Measurements from ENCODE around the gene KRTAP13-3. TPM values are rescaled to one million over a fixed set of nuclear protein-coding genes. Genes with fewer than 3 reads are reported as not detected.

The KRTAP13-3 gene, protein sequence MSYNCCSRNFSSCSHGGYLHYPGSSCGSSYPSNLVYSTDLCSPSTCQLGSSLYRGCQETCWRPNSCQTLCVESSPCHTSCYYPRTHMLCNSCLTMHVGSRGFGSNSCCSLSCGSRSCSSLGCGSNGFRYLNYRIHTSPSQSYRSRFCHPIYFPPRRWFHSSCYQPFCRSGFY
- total RNA-seq = not detected in 2 replicates

GRCh38 chr21:30425826-30426225 is at the start of gene KRTAP13-3:
Gene KRTAP13-3, minus strand, starts transcription at chr21:30425926. Its CDS starts 14 bp downstream, at chr21:30425912.

DNA sequence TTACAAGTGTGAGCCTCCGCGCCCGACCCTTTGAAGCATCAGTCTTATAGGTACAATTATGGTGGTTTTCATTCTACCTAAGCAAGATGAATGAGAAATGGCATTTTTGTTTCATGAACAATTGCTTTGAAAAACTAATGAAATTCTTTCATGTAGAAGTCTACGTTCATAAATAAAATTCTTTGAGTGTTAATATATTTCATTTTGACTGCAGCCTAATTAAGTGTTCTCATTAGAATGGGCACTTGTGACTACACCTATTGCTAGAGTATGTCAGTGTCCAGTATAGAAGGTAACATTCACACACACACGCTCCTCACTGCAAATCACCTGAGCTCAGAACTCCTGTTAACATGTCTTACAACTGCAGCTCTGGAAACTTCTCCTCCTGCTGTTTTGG is 14.2 kb upstream of the KRTAP13-3 start, which contains the start of gene KRTAP15-1:
Gene KRTAP15-1 (plus strand): TSS at position 301 of the 400 bp plus-strand sequence. CDS start 53 bp downstream, at position 354.

GRCh38 chr21:30430170-30430655 is 4.5 kb upstream of the KRTAP13-3 start, which contains the start of gene KRTAP13-4:
Gene KRTAP13-4, plus strand, starts transcription at chr21:30430220. Its CDS starts 56 bp downstream, at chr21:30430276.

DNA sequence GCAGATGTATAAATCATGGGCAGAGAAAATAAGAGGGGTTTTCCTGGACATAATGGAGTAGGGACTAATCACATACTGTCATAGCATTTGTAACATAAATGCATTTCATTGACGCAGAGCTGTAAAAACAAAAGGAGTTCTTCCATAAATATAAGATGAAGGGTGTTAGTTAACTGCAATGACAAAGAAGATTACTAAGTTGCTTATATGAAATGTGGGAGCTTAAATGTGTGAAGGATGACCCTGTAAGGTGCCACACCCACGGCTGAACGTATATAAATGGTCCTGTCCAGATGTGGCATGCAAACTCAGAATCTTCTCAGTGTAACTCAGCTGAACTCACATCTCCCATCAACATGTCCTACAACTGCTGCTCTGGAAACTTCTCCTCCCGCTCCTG is 30.0 kb downstream of the KRTAP13-3 start, which contains the start of gene KRTAP13-1:
Gene KRTAP13-1 (plus strand): TSS at position 301 of the 400 bp plus-strand sequence. CDS start 56 bp downstream, at position 357.

Other genes with a start within 250 kb of the KRTAP13-3 start
- gene CLDN8, start 209.8 kb downstream of the KRTAP13-3 start, total RNA-seq = not detected in 2 replicates
- not detected in 2 replicates for gene KRTAP24-1, start 143.0 kb downstream of the KRTAP13-3 start, total RNA-seq
- gene KRTAP25-1, start 136.4 kb downstream of the KRTAP13-3 start, total RNA-seq = not detected in 2 replicates
- not detected in 2 replicates for gene KRTAP26-1, start 105.6 kb downstream of the KRTAP13-3 start, total RNA-seq
- gene KRTAP27-1, start 88.2 kb downstream of the KRTAP13-3 start, total RNA-seq = not detected in 2 replicates
- not detected in 2 replicates for gene KRTAP23-1, start 77.3 kb downstream of the KRTAP13-3 start, total RNA-seq
- not detected in 2 replicates for gene KRTAP13-2, start 53.7 kb downstream of the KRTAP13-3 start, total RNA-seq
- not detected in 2 replicates for gene KRTAP13-1, start 29.9 kb downstream of the KRTAP13-3 start, total RNA-seq
- gene KRTAP13-4, start 4.3 kb upstream of the KRTAP13-3 start, total RNA-seq = not detected in 2 replicates
- not detected in 2 replicates for gene KRTAP15-1, start 14.3 kb upstream of the KRTAP13-3 start, total RNA-seq
- gene KRTAP19-1, start 54.4 kb upstream of the KRTAP13-3 start, total RNA-seq = not detected in 2 replicates
- not detected in 2 replicates for gene KRTAP19-2, start 61.5 kb upstream of the KRTAP13-3 start, total RNA-seq
- not detected in 2 replicates for gene KRTAP19-3, start 66.1 kb upstream of the KRTAP13-3 start, total RNA-seq
- not detected in 2 replicates for gene KRTAP19-4, start 71.2 kb upstream of the KRTAP13-3 start, total RNA-seq
- not detected in 2 replicates for gene KRTAP19-5, start 76.2 kb upstream of the KRTAP13-3 start, total RNA-seq
- not detected in 2 replicates for gene KRTAP19-6, start 115.9 kb upstream of the KRTAP13-3 start, total RNA-seq
- gene KRTAP19-7, start 135.4 kb upstream of the KRTAP13-3 start, total RNA-seq = not detected in 2 replicates
- not detected in 2 replicates for gene KRTAP22-2, start 164.5 kb upstream of the KRTAP13-3 start, total RNA-seq
- gene KRTAP6-3, start 166.5 kb upstream of the KRTAP13-3 start, total RNA-seq = not detected in 2 replicates
- not detected in 2 replicates for gene KRTAP6-2, start 173.0 kb upstream of the KRTAP13-3 start, total RNA-seq
- not detected in 2 replicates for gene KRTAP22-1, start 175.2 kb upstream of the KRTAP13-3 start, total RNA-seq
- gene KRTAP6-1, start 188.0 kb upstream of the KRTAP13-3 start, total RNA-seq = not detected in 2 replicates
- gene KRTAP20-1, start 190.5 kb upstream of the KRTAP13-3 start, total RNA-seq = not detected in 2 replicates
- not detected in 2 replicates for gene KRTAP20-4, start 194.7 kb upstream of the KRTAP13-3 start, total RNA-seq
- not detected in 2 replicates for gene KRTAP20-2, start 209.3 kb upstream of the KRTAP13-3 start, total RNA-seq
- not detected in 2 replicates for gene KRTAP20-3, start 216.9 kb upstream of the KRTAP13-3 start, total RNA-seq

Data from mesangial cell (primary cell).